A549 treated with Mapracorat at 1 μM for 4 hours (cell line): ENCODE results near the gene DOCK8. TPM values are rescaled to one million over a fixed set of nuclear protein-coding genes. Genes with fewer than 3 reads are reported as not detected.

Source experiments
- total RNA-seq: library from RNA; stranded (reverse); fragments of 200-300 nt; extraction: Qiagen RNA extraction; gene quantifications from 5 replicates; pipeline ENCODE4 v1.2.3, GENCODE V29; 2022

DOCK8 gene
- total RNA-seq, result 0.24 to 0.59 TPM (median 0.36 TPM) in 5 replicates

DNA sequence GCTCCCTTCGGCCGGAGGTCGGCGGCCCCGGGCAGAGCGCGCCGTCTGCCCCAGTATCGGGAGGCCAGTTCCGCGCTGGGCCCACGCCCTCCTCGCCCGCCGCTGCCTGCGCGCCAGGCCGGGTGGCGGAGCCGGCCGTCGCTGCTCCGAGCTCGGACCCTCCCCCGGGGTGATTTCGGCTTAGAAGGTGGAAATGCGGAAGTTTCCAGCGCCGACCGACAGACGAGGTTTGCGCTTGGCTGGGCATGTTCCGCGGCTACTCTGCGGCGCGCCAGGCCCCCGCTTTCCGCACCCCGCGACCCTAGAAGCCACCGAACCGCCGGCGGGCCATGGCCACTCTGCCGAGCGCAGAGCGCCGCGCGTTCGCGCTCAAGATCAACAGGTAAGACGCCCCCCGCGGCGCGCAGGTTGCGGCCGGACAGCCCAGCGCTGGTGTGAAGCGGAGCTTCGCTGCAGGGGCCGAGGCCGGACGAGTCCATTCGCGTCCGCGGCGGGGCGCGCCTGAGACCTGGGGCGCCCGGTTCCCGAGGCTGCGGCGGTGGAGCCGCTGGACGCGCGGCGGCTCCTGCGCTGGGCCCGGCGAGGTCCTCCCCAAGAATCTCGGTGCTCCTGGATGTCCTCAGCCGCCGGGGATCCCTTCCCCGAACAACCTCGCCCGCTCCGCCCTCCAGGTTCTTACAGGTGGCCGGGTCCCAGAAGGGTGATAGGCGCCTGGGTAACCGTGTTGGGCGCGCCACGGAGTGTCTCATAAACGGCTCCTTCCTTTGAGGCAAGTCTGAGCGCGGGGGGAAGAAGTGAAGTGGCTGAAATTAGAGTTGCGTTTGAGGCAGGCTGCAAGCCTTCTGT lies at the start of gene DOCK8:
TSS of gene DOCK8 (plus strand) at position 218 of the 846 bp plus-strand sequence. CDS start at position 330, 112 bp downstream.

DNA sequence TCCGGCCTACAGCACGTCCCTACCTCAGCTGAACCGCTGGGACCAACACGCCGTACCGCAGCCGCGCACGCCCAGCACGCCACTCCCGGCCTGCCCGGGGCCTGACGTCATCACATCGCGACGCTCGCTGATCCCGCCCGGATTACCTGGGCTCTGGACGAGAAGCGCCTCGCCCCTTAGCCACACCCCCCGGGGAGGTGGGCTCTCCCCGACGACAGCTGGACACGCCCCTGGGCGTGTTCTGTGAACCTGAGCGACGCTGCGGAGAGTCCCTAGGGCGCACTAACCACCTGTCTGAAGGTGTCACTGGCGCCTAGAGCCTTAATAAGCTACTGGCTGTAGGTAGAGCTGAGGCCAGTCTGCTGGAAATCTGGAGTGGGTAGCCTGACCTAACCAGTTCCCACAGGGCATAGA lies 35.7 kb upstream of the DOCK8 start, which contains the start of gene ZNG1A:
TSS of gene ZNG1A (minus strand) at position 87 of the 414 bp plus-strand sequence. CDS start 87 bp downstream, outside the sequence.

DNA sequence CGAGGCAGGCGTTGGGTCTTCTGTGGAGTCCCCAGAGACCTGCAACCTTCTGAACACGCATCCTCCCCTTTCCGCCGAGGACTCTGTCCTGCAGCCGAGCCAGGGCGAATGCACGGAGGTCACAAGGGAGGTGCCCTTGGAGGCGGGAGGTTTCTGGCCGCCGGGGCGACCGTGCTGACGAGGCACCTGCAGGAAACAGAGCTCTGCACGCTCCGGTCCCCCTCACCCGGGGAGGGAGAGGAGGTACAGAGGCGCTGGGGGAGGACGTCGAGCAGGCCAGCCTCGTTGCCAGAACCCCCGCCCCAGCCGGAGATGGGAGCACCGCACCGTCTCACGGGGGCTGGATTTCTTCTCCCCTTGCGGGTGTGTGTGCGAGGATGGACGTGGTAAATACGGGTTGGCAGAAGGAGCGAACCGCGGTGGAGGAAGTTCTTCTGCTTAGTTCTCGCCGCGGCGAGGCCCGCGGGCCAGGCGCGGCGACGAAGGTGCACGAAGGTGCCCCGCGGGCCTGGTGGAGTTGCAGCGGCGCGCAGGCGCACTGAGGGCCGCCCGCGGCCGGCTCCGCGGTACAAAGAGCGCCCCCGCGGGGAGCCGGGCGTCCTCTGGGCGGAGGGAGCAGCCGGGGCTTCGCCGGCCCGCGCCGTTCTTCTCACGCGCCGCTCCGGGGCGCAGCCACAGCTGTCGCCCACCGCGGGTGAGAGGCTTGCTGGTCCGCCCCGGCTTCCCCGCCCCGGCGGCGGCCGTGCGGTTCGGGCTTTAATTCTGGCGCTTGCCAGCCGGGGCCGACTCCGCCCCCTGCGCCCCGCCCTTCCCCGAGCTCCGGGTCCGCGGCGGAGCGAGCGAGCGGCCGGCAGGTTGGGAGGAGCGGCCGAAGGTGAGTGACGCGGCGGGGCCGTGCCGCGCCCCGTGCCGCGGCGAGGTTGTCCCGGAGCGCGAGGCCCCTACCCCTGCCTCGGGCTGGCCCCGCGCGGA lies 289.5 kb downstream of the DOCK8 start, which contains the start of gene KANK1:
TSS of gene KANK1 (plus strand) at position 815 of the 972 bp plus-strand sequence.

Other genes with a start within 250 kb of the DOCK8 start
- gene WASHC1, start 185.4 kb upstream of the DOCK8 start, total RNA-seq, result 7.9 to 13.5 TPM (median 11.5 TPM) in 5 replicates
- 0.26 to 0.46 TPM (median 0.42 TPM) in 5 replicates for gene FOXD4, start 96.4 kb upstream of the DOCK8 start, total RNA-seq
- gene ZNG1A, start 35.8 kb upstream of the DOCK8 start, total RNA-seq, result 23.6 to 31.2 TPM (median 27.7 TPM) in 5 replicates